Measurements from ENCODE around the gene PTCH1.

DNA sequence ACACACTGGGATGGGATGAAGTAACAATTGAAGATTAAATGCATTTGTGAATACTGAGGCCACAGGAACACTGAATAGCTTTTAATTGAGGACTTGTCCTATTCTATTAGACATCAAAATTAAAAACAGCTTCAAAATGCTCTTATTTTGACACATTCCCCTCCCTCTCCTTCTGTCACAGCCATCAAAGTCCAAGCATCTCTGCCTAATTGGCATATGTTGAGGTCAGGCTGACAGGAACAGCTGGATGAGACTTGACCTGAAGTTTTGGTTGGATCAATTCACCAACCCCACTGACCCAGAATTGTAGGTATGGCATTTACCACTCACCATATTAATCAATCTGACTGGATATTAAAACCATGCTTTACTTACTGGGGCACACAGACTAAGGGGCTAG, 96.3 kb downstream of the PTCH1 start:
- TF ChIP-seq, protein P1, sequence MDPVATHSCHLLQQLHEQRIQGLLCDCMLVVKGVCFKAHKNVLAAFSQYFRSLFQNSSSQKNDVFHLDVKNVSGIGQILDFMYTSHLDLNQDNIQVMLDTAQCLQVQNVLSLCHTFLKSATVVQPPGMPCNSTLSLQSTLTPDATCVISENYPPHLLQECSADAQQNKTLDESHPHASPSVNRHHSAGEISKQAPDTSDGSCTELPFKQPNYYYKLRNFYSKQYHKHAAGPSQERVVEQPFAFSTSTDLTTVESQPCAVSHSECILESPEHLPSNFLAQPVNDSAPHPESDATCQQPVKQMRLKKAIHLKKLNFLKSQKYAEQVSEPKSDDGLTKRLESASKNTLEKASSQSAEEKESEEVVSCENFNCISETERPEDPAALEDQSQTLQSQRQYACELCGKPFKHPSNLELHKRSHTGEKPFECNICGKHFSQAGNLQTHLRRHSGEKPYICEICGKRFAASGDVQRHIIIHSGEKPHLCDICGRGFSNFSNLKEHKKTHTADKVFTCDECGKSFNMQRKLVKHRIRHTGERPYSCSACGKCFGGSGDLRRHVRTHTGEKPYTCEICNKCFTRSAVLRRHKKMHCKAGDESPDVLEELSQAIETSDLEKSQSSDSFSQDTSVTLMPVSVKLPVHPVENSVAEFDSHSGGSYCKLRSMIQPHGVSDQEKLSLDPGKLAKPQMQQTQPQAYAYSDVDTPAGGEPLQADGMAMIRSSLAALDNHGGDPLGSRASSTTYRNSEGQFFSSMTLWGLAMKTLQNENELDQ (tag by site-specific recombination; IDR thresholded peaks at IDR 0.05; ENCODE audit: low read depth) = no peak
- TF ChIP-seq, protein P2, sequence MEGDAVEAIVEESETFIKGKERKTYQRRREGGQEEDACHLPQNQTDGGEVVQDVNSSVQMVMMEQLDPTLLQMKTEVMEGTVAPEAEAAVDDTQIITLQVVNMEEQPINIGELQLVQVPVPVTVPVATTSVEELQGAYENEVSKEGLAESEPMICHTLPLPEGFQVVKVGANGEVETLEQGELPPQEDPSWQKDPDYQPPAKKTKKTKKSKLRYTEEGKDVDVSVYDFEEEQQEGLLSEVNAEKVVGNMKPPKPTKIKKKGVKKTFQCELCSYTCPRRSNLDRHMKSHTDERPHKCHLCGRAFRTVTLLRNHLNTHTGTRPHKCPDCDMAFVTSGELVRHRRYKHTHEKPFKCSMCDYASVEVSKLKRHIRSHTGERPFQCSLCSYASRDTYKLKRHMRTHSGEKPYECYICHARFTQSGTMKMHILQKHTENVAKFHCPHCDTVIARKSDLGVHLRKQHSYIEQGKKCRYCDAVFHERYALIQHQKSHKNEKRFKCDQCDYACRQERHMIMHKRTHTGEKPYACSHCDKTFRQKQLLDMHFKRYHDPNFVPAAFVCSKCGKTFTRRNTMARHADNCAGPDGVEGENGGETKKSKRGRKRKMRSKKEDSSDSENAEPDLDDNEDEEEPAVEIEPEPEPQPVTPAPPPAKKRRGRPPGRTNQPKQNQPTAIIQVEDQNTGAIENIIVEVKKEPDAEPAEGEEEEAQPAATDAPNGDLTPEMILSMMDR (tag by site-specific recombination; IDR thresholded peaks at IDR 0.05) = no peak
- TF ChIP-seq, protein P3, sequence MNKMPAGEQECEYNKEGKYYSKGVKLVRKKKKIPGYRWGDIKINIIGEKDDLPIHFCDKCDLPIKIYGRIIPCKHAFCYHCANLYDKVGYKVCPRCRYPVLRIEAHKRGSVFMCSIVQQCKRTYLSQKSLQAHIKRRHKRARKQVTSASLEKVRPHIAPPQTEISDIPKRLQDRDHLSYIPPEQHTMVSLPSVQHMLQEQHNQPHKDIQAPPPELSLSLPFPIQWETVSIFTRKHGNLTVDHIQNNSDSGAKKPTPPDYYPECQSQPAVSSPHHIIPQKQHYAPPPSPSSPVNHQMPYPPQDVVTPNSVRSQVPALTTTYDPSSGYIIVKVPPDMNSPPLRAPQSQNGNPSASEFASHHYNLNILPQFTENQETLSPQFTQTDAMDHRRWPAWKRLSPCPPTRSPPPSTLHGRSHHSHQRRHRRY (tag by site-specific recombination; IDR thresholded peaks at IDR 0.05) = no peak
- TF ChIP-seq, protein P4, sequence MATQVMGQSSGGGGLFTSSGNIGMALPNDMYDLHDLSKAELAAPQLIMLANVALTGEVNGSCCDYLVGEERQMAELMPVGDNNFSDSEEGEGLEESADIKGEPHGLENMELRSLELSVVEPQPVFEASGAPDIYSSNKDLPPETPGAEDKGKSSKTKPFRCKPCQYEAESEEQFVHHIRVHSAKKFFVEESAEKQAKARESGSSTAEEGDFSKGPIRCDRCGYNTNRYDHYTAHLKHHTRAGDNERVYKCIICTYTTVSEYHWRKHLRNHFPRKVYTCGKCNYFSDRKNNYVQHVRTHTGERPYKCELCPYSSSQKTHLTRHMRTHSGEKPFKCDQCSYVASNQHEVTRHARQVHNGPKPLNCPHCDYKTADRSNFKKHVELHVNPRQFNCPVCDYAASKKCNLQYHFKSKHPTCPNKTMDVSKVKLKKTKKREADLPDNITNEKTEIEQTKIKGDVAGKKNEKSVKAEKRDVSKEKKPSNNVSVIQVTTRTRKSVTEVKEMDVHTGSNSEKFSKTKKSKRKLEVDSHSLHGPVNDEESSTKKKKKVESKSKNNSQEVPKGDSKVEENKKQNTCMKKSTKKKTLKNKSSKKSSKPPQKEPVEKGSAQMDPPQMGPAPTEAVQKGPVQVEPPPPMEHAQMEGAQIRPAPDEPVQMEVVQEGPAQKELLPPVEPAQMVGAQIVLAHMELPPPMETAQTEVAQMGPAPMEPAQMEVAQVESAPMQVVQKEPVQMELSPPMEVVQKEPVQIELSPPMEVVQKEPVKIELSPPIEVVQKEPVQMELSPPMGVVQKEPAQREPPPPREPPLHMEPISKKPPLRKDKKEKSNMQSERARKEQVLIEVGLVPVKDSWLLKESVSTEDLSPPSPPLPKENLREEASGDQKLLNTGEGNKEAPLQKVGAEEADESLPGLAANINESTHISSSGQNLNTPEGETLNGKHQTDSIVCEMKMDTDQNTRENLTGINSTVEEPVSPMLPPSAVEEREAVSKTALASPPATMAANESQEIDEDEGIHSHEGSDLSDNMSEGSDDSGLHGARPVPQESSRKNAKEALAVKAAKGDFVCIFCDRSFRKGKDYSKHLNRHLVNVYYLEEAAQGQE (tag by site-specific recombination; IDR thresholded peaks at IDR 0.05) = no peak
- TF ChIP-seq, protein P5, sequence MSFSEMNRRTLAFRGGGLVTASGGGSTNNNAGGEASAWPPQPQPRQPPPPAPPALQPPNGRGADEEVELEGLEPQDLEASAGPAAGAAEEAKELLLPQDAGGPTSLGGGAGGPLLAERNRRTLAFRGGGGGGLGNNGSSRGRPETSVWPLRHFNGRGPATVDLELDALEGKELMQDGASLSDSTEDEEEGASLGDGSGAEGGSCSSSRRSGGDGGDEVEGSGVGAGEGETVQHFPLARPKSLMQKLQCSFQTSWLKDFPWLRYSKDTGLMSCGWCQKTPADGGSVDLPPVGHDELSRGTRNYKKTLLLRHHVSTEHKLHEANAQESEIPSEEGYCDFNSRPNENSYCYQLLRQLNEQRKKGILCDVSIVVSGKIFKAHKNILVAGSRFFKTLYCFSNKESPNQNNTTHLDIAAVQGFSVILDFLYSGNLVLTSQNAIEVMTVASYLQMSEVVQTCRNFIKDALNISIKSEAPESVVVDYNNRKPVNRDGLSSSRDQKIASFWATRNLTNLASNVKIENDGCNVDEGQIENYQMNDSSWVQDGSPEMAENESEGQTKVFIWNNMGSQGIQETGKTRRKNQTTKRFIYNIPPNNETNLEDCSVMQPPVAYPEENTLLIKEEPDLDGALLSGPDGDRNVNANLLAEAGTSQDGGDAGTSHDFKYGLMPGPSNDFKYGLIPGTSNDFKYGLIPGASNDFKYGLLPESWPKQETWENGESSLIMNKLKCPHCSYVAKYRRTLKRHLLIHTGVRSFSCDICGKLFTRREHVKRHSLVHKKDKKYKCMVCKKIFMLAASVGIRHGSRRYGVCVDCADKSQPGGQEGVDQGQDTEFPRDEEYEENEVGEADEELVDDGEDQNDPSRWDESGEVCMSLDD (tag by site-specific recombination; IDR thresholded peaks at IDR 0.05) = no peak
- TF ChIP-seq ZNF585B (tag by site-specific recombination; IDR thresholded peaks at IDR 0.05) (no peak), ZNF776 (tag by site-specific recombination; IDR thresholded peaks at IDR 0.05; ENCODE audit: borderline replicate concordance) (no peak), ZNF629 (tag by site-specific recombination; IDR thresholded peaks at IDR 0.05) (no peak), ZNF2 (tag by site-specific recombination; IDR thresholded peaks at IDR 0.05) (no peak)

Measured in HEK293 (cell line).